HepG2 (cell line): ENCODE measurements around the gene PHF23. TPM values are rescaled to one million over a fixed set of nuclear protein-coding genes. Genes with fewer than 3 reads are reported as not detected.
A peak's percentile ranks its signal among the peaks of the same experiment; 100 is the strongest.

Experiments used
- ATRX ChIP-seq: sonication (generic); formaldehyde crosslinking; IDR thresholded peaks from 2 replicates; pipeline ENCODE4 v1.4.0; 2020; ENCODE audit warnings: missing genetic modification reagents, borderline replicate concordance
- BORCS8-MEF2B ChIP-seq: sonication (generic); formaldehyde crosslinking; IDR thresholded peaks from 2 replicates; pipeline ENCODE4 v1.8.0; 2022; ENCODE audit warnings: mild to moderate bottlenecking, missing genetic modification reagents
- E2F1 ChIP-seq: sonication (generic); formaldehyde crosslinking; IDR thresholded peaks from 2 replicates; pipeline ENCODE4 v1.5.0; 2020; ENCODE audit warnings: missing genetic modification reagents
- ELF1 ChIP-seq: sonication (generic); formaldehyde crosslinking; IDR thresholded peaks from 2 replicates; pipeline ENCODE4 v1.4.0; 2020; ENCODE audit warnings: missing genetic modification reagents
- HNRNPK ChIP-seq: fragments of 200-400 bp; formaldehyde crosslinking; IDR thresholded peaks from 2 replicates; pipeline ENCODE4 v1.6.1; 2018; ENCODE audit warnings: low read length, low read depth, moderate library complexity, mild to moderate bottlenecking; ENCODE audit not compliant: poor library complexity, severe bottlenecking
- JUN ChIP-seq: sonication (generic); formaldehyde crosslinking; IDR thresholded peaks from 2 replicates; pipeline ENCODE4 v1.4.0; 2020; ENCODE audit warnings: mild to moderate bottlenecking, missing genetic modification reagents
- MAFG ChIP-seq: sonication (generic); formaldehyde crosslinking; IDR thresholded peaks from 2 replicates; pipeline ENCODE4 v1.5.1; 2020; ENCODE audit warnings: mild to moderate bottlenecking, missing genetic modification reagents
- MED8 ChIP-seq: sonication (generic); formaldehyde crosslinking; IDR thresholded peaks from 2 replicates; pipeline ENCODE4 v1.8.1; 2023; ENCODE audit warnings: mild to moderate bottlenecking, missing genetic modification reagents; ENCODE audit not compliant: insufficient replicate concordance
- MEF2D ChIP-seq: sonication (generic); formaldehyde crosslinking; IDR thresholded peaks from 2 replicates; pipeline ENCODE4 v1.5.1; 2020; ENCODE audit warnings: mild to moderate bottlenecking, missing genetic modification reagents
- MYNN ChIP-seq: sonication (generic); formaldehyde crosslinking; IDR thresholded peaks from 2 replicates; pipeline ENCODE4 v1.4.0; 2020; ENCODE audit warnings: mild to moderate bottlenecking, low read depth, missing genetic modification reagents
- NCOA1 ChIP-seq: sonication (generic); formaldehyde crosslinking; IDR thresholded peaks from 2 replicates; pipeline ENCODE4 v1.9.0; 2021; ENCODE audit warnings: missing genetic modification reagents
- PAWR ChIP-seq: sonication (generic); formaldehyde crosslinking; IDR thresholded peaks from 2 replicates; pipeline ENCODE4 v1.4.0; 2020; ENCODE audit warnings: missing genetic modification reagents, mild to moderate bottlenecking, borderline replicate concordance
- PRDM4 ChIP-seq: sonication (generic); formaldehyde crosslinking; IDR thresholded peaks from 2 replicates; pipeline ENCODE4 v1.9.0; 2021; ENCODE audit warnings: missing genetic modification reagents, borderline replicate concordance
- PTBP1 ChIP-seq: fragments of 200-400 bp; formaldehyde crosslinking; IDR thresholded peaks from 2 replicates; pipeline ENCODE4 v1.6.1; 2018; ENCODE audit warnings: low read length, low read depth; ENCODE audit not compliant: poor library complexity, severe bottlenecking
- SALL2 ChIP-seq: sonication (generic); formaldehyde crosslinking; IDR thresholded peaks from 2 replicates; pipeline ENCODE4 v1.8.1; 2023; ENCODE audit warnings: mild to moderate bottlenecking, missing genetic modification reagents, inconsistent platforms
- SP1 ChIP-seq, 2 experiments: fragments of 450-650 bp in 1 of 2; sonication (generic) in 1 of 2; formaldehyde crosslinking in 1 of 2; IDR thresholded peaks; 2 replicates each; pipeline versions ENCODE4 v1.4.0 to v1.6.1; 2016 to 2020; ENCODE audit warnings: missing genetic modification reagents in 1 of 2
- ZBTB38 ChIP-seq: sonication (generic); formaldehyde crosslinking; IDR thresholded peaks from 2 replicates; pipeline ENCODE4 v1.5.1; 2020; ENCODE audit warnings: mild to moderate bottlenecking, missing genetic modification reagents
- ZFP90 ChIP-seq: sonication (generic); formaldehyde crosslinking; IDR thresholded peaks from 2 replicates; pipeline ENCODE4 v1.8.0; 2022; ENCODE audit warnings: missing genetic modification reagents, mild to moderate bottlenecking, inconsistent platforms, borderline replicate concordance
- ZFX ChIP-seq: sonication (generic); formaldehyde crosslinking; IDR thresholded peaks from 2 replicates; pipeline ENCODE4 v1.4.0; 2020; ENCODE audit warnings: mild to moderate bottlenecking, low read depth, missing genetic modification reagents, moderate library complexity
- ZNF264 ChIP-seq: sonication (generic); formaldehyde crosslinking; IDR thresholded peaks from 2 replicates; pipeline ENCODE4 v1.4.0; 2020; ENCODE audit warnings: missing genetic modification reagents
- ZNF33A ChIP-seq: sonication (generic); formaldehyde crosslinking; IDR thresholded peaks from 2 replicates; pipeline ENCODE4 v1.5.1; 2020; ENCODE audit warnings: missing genetic modification reagents, mild to moderate bottlenecking, moderate library complexity, borderline replicate concordance
- ZNF510 ChIP-seq: sonication (generic); formaldehyde crosslinking; IDR thresholded peaks from 2 replicates; pipeline ENCODE4 v1.4.0; 2020; ENCODE audit warnings: low read depth, mild to moderate bottlenecking, missing genetic modification reagents
- ZNF776 ChIP-seq: sonication (generic); formaldehyde crosslinking; IDR thresholded peaks from 2 replicates; pipeline ENCODE4 v1.4.0; 2020; ENCODE audit warnings: mild to moderate bottlenecking, missing genetic modification reagents
- ZNF792 ChIP-seq: IDR thresholded peaks from 2 replicates; pipeline ENCODE4 v1.6.1; 2016
- ZSCAN25 ChIP-seq: sonication (generic); formaldehyde crosslinking; IDR thresholded peaks from 2 replicates; pipeline ENCODE4 v1.8.0; 2022; ENCODE audit warnings: mild to moderate bottlenecking, missing genetic modification reagents
- polyA plus RNA-seq, 8 experiments: library from polyadenylated mRNA; depleted of rRNA in 3 of 8; stranded (reverse) in 7 of 8; unstranded in 1 of 8; fragments of >200 nt; fragmentation: Illumina TruSeq in 4 of 8; extraction: Trizol in 4 of 8; gene quantifications; 2 replicates each; pipeline versions ENCODE4 v1.2.1 to v1.2.3, GENCODE V29; 2011 to 2016; ENCODE audit warnings: low read depth in 4 of 8, missing spikeins in 1 of 8, mixed read lengths in 1 of 8; ENCODE audit not compliant: insufficient read depth in 1 of 8
- total RNA-seq, 5 experiments: library from RNA; depleted of rRNA; stranded (reverse); fragments of >200 nt; fragmentation: Illumina TruSeq; extraction: Trizol; gene quantifications; 2 replicates each; pipeline ENCODE4 v1.2.3, GENCODE V29; 2016; ENCODE audit warnings: low read depth in 1 of 5
- TF ChIP-seq, protein P1 (sequence below): IDR thresholded peaks from 2 replicates; pipeline ENCODE4 v1.6.1; 2018; ENCODE audit warnings: missing genetic modification reagents

PHF23 gene
- total and polyA plus RNA-seq, 2 of the 13 experiments (the other 11 are each of a cell fraction or from before 2014, with no cell fraction given), result 27.6 to 33.2 TPM

DNA sequence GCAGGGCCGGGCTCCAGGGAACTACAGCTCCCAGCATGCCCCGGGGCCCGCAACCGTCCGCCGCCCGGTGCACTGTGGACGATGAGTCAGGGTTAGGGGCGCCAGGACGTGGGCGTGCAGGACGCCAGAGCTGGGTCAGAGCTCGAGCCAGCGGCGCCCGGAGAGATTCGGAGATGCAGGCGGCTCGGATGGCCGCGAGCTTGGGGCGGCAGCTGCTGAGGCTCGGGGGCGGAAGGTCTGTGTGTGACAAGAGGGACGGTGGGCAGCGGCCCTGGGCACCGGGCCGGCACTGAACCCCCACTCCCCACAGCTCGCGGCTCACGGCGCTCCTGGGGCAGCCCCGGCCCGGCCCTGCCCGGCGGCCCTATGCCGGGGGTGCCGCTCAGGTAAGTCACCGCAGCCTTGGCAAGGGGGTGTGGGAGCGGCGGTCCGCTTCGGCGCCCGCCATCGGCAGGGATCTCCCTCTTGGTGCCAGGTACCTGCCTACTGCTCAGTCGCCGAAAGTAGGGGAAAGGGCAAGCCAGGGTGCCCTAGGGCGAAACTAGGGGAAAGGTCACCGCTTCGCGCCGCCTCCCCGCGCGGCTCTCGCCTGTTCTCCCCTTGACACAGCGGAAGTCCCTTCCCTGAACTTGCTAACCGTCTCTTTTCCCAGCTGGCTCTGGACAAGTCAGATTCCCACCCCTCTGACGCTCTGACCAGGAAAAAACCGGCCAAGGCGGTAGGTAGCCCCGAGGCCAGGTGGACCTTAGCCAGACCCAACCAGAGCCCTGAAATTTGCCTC, 19.3 kb downstream of the PHF23 start, which contains the start of the genes ACADVL and DLG4 (continued):
- TF ChIP-seq HNRNPK, result peak; percentile 68
- no peak for TF ChIP-seq ZNF264 (CRISPR knock-in tag)
- TF ChIP-seq ZNF33A (CRISPR knock-in tag), result no peak
- no peak for TF ChIP-seq PRDM4 (CRISPR knock-in tag)
- TF ChIP-seq NCOA1, result 0 out of 2 replicates have a peak, but pooled peaks have one; percentile 23
- peak; percentile 80 for TF ChIP-seq ZFX (CRISPR knock-in tag)
- no peak; the same call in 1 of the 2 replicates for TF ChIP-seq E2F1
- TF ChIP-seq MEF2D (CRISPR knock-in tag), result peak; percentile 14; the same call in 1 of the 2 replicates
- peak; percentile 43; the same call in 1 of the 2 replicates for TF ChIP-seq ELF1 (CRISPR knock-in tag)
- no peak for TF ChIP-seq SP1 (IDR thresholded peaks at IDR 0.05)
- peak; percentile 24; the same call in 1 of the 2 replicates for TF ChIP-seq SP1 (CRISPR knock-in tag; IDR thresholded peaks at IDR 0.05)
- TF ChIP-seq, protein P1, sequence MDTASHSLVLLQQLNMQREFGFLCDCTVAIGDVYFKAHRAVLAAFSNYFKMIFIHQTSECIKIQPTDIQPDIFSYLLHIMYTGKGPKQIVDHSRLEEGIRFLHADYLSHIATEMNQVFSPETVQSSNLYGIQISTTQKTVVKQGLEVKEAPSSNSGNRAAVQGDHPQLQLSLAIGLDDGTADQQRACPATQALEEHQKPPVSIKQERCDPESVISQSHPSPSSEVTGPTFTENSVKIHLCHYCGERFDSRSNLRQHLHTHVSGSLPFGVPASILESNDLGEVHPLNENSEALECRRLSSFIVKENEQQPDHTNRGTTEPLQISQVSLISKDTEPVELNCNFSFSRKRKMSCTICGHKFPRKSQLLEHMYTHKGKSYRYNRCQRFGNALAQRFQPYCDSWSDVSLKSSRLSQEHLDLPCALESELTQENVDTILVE (CRISPR knock-in tag), result no peak
- TF ChIP-seq ZNF776 (CRISPR knock-in tag), result no peak
- TF ChIP-seq ZFP90, result no peak
- TF ChIP-seq ATRX (CRISPR knock-in tag), result no peak
- TF ChIP-seq MAFG (CRISPR knock-in tag), result no peak
- no peak for TF ChIP-seq MYNN (CRISPR knock-in tag)
- TF ChIP-seq PAWR (CRISPR knock-in tag), result no peak
- no peak for TF ChIP-seq ZNF510
- peak; percentile 66 for TF ChIP-seq ZSCAN25
- TF ChIP-seq BORCS8-MEF2B (CRISPR knock-in tag), result peak; percentile 70
- TF ChIP-seq JUN (CRISPR knock-in tag), result no peak; the same call in none of the 2 replicates
- peak; percentile 73; the same call in 1 of the 2 replicates for TF ChIP-seq SALL2 (CRISPR knock-in tag)
- no peak for TF ChIP-seq PTBP1
- no peak for TF ChIP-seq MED8
- TF ChIP-seq ZBTB38 (CRISPR knock-in tag), result 0 out of 2 replicates have a peak, but pooled peaks have one; percentile 52
- TF ChIP-seq ZNF792 (CRISPR knock-in tag), result peak; percentile 31; the same call in 1 of the 2 replicates
